MCF 10A (cell line): Measurements from ENCODE around the gene TRABD2A. TPM values are rescaled to one million over a fixed set of nuclear protein-coding genes. Genes with fewer than 3 reads are reported as not detected.

ENCODE experiments used
- BruUV-seq: library from RNA; stranded (reverse); fragments of 400-500 nt; replicated peaks from 2 replicates; lab custom pipeline; 2021; lab: Mats Ljungman, UMichigan
- CTCF ChIA-PET: fragments of 300-600 bp; sonication (Branson Sonifier 250); formaldehyde crosslinking; extraction: SDS; loops from one replicate; lab custom pipeline; 2021; ENCODE audit warnings: antibody characterized with exemption, inconsistent platforms; lab: Yijun Ruan, JAX
- POLR2A ChIA-PET: fragments of 300-600, 350-650 bp; sonication (Branson Sonifier 250); formaldehyde crosslinking; extraction: SDS; loops from one replicate; lab custom pipeline; 2020; ENCODE audit warnings: antibody characterized with exemption, inconsistent platforms; lab: Yijun Ruan, JAX
- DNase-seq: peaks from one replicate; pipeline ENCODE4 v3.0.0-alpha.2; 2018; ENCODE audit not compliant: unreplicated experiment
- H3K27ac Mint-ChIP-seq: one replicate; pipeline ENCODE4 v1.8.0; 2022; ENCODE audit warnings: mild to moderate bottlenecking, low read depth, mixed read lengths; ENCODE audit not compliant: unreplicated experiment
- H3K27me3 Mint-ChIP-seq: one replicate; pipeline ENCODE4 v1.8.0; 2022; ENCODE audit warnings: mixed read lengths; ENCODE audit not compliant: insufficient read depth, unreplicated experiment
- H3K36me3 Mint-ChIP-seq: one replicate; pipeline ENCODE4 v1.8.0; 2022; ENCODE audit warnings: mild to moderate bottlenecking, moderate library complexity, mixed read lengths; ENCODE audit not compliant: insufficient read depth, unreplicated experiment
- H3K4me1 Mint-ChIP-seq: one replicate; pipeline ENCODE4 v1.8.0; 2022; ENCODE audit warnings: mixed read lengths; ENCODE audit not compliant: insufficient read depth, unreplicated experiment
- H3K4me3 Mint-ChIP-seq: one replicate; pipeline ENCODE4 v1.8.0; 2022; ENCODE audit warnings: mild to moderate bottlenecking, moderate library complexity, mixed read lengths; ENCODE audit not compliant: unreplicated experiment
- H3K9me3 Mint-ChIP-seq: one replicate; pipeline ENCODE4 v1.8.0; 2022; ENCODE audit warnings: mixed read lengths; ENCODE audit not compliant: unreplicated experiment
- CTCF ChIP-seq: fragments of 200-600 bp; IDR thresholded peaks from one replicate; pipeline ENCODE4 v1.8.0; 2022; ENCODE audit warnings: antibody characterized with exemption, mild to moderate bottlenecking; ENCODE audit not compliant: unreplicated experiment
- intact Hi-C: fragments of 100-400 bp; cut with micrococcal nuclease; formaldehyde crosslinking; loops from 2 replicates; pipeline ENCODE4 v1.14.1; 2022
- total RNA-seq: library from RNA; stranded (reverse); gene quantifications from 2 replicates; pipeline ENCODE4 v1.2.3, GENCODE V29; 2022

TRABD2A gene
- total RNA-seq, 1 experiment from 2014 or later, result 20.0 TPM

- no peak for TF ChIP-seq CTCF
- Mint-ChIP-seq H3K27ac (no peak overlapping the region), H3K36me3 (no peaks in the 10 kb centered on the region), H3K9me3 (no peaks in the 10 kb centered on the region), H3K4me3 (no peak overlapping the region), H3K4me1 (no peaks in the 10 kb centered on the region), H3K27me3 (no peaks in the 10 kb centered on the region)
- ChIA-PET POLR2A (no interaction called here), CTCF (interaction anchor here (0.6 to 1.2 kb wide), 2 partner anchors 42 to 508 kb away, joined by 3 to 4 read pairs; no protein-coding TSS in a partner anchor)
- intact Hi-C loops, result no loop called here
- no peak for DNase-seq
- no TSS peak for BruUV-seq
Measured at GRCh38 chr2:84823229-84823628, 57.7 kb downstream of the TRABD2A start.

GRCh38 chr2:84821806-84822205 lies 59.1 kb downstream of the TRABD2A start:
- Mint-ChIP-seq H3K27ac (no peak overlapping the region), H3K9me3 (no peaks in the 10 kb centered on the region), H3K4me1 (no peaks in the 10 kb centered on the region), H3K36me3 (no peaks in the 10 kb centered on the region), H3K27me3 (no peaks in the 10 kb centered on the region), H3K4me3 (no peak overlapping the region)
- BruUV-seq, result no TSS peak
- ChIA-PET CTCF (no interaction called here), POLR2A (no interaction called here)
- intact Hi-C loops, result no loop called here
- DNase-seq, result no peak
- no peak for TF ChIP-seq CTCF

- BruUV-seq, result no TSS peak
- ChIA-PET POLR2A (interaction anchor here (0.6 kb wide), 2 partner anchors 14 to 312 kb away, joined by 3 read pairs; no protein-coding TSS in a partner anchor), CTCF (no interaction called here)
- no peak overlapping the region for H3K27ac Mint-ChIP-seq
- H3K4me3 Mint-ChIP-seq, result no peak overlapping the region
- H3K36me3 Mint-ChIP-seq, result no peaks in the 10 kb centered on the region
- H3K9me3 Mint-ChIP-seq, result no peaks in the 10 kb centered on the region
- TF ChIP-seq CTCF, result no peak
- DNase-seq, result no peak
- H3K4me1 Mint-ChIP-seq, result no peaks in the 10 kb centered on the region
- intact Hi-C loops, result no loop called here
- H3K27me3 Mint-ChIP-seq, result no peaks in the 10 kb centered on the region
Measured at GRCh38 chr2:84817239-84817655, 63.6 kb downstream of the TRABD2A start.

GRCh38 chr2:84816426-84817026 lies 64.4 kb downstream of the TRABD2A start:
- Mint-ChIP-seq H3K36me3 (no peaks in the 10 kb centered on the region), H3K4me3 (no peak overlapping the region), H3K9me3 (no peaks in the 10 kb centered on the region), H3K4me1 (no peaks in the 10 kb centered on the region), H3K27me3 (no peaks in the 10 kb centered on the region), H3K27ac (no peak overlapping the region)
- no peak for TF ChIP-seq CTCF
- intact Hi-C loops, result no loop called here
- DNase-seq, result no peak
- POLR2A ChIA-PET, result no interaction called here
- CTCF ChIA-PET, result no interaction called here
- BruUV-seq, result no TSS peak
